M059J (cell line): Measurements from ENCODE around the gene OR7A10. TPM values are rescaled to one million over a fixed set of nuclear protein-coding genes. Genes with fewer than 3 reads are reported as not detected.
A peak's percentile ranks its signal among the peaks of the same experiment; 100 is the strongest.
"Not testable (repeated sequence)": the region's sequence is repeated elsewhere in the genome, so short reads cannot be mapped to it uniquely, and the experiment has no call there.

Source experiments
- DNase-seq: peaks from one replicate; pipeline ENCODE4 v3.0.0-alpha.2; 2012; ENCODE audit warnings: low read depth
- total RNA-seq: library from RNA; depleted of rRNA; stranded (reverse); fragments of >200 nt; shearing (Covaris generic); gene quantifications from 2 replicates; pipeline ENCODE4 v1.2.3, GENCODE V29; 2014; rRNA removed

The OR7A10 gene
- total RNA-seq, 1 experiment from 2014 or later, result not detected

DNA sequence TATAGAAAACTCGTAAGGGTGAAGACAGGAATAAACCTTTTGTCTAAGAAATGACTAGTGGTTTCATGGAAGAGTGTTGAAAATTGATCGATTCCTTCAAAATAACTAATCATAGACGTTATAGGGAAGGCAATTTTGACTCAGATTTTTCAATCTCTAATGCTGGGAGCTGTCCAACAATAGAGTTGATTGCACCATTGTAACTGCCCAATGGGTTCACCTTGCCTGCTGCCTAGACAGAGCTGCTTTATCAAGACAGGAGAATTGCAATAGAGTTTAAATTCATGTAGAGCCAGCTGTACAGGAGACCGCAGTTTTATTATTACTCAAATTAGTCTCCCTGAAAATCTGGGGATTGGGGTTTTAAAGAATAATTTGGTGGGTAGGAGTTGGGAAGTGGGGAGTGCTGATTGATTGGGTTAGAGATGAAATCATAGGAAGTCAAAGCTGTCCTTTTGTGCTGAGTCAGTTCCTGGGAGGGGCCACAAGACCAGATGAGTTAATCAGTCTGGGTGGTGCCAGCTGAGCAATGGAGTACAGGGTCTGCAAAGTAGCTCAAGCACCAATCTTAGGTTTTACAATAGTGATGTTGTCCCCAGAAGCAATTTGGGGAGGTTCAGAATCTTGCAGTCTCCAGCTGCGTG, 53.5 kb downstream of the OR7A10 start:
- peak; percentile 37 for DNase-seq

GRCh38 chr19:14792250-14792649, 56.5 kb downstream of the OR7A10 start:
- DNase-seq, result not testable (repeated sequence)

Other genes with a start within 250 kb of the OR7A10 start
- gene ADGRE3, start 174.1 kb downstream of the OR7A10 start, total RNA-seq, result not detected in 2 replicates
- 5.7 and 6.0 TPM in 2 replicates for gene ZNF333, start 158.9 kb downstream of the OR7A10 start, total RNA-seq
- gene ADGRE2, start 70.4 kb downstream of the OR7A10 start, total RNA-seq, result not detected in 2 replicates
- gene OR7A5, start 13.7 kb downstream of the OR7A10 start, total RNA-seq, result not detected in 2 replicates
- gene OR7C1, start 13.7 kb downstream of the OR7A10 start, total RNA-seq, result 0.02 TPM in 1 of 2 replicates, not detected in the other
- gene OR7A17, start 37.2 kb upstream of the OR7A10 start, total RNA-seq, result not detected in 2 replicates
- not detected in 2 replicates for gene OR7C2, start 92.6 kb upstream of the OR7A10 start, total RNA-seq
- gene SLC1A6, start 130.9 kb upstream of the OR7A10 start, total RNA-seq, result not detected in 2 replicates
- not detected in 2 replicates for gene CASP14, start 200.6 kb upstream of the OR7A10 start, total RNA-seq
- not detected in 2 replicates for gene OR1I1, start 233.3 kb upstream of the OR7A10 start, total RNA-seq